ENCODE results near the gene PEX26. TPM values are rescaled to one million over a fixed set of nuclear protein-coding genes. Genes with fewer than 3 reads are reported as not detected.

Gene PEX26
- 19.3 TPM for polyA plus RNA-seq (2013, experiment 1 of 2)
- 19.2 TPM for polyA plus RNA-seq (2013, experiment 2 of 2)

- peak; percentile 96 for DNase-seq
- H4K91ac ChIP-seq (ENCODE audit: low read length): peak within 1 kb of the TSS; percentile 87
- WGBS: under 1% methylated on average over 48 of the region's 50 CpGs
Observed at GRCh38 chr22:18077639-18078328, at the start of gene PEX26. Gene PEX26 (plus strand): TSS chr22:18077990. CDS start chr22:18078377, 387 bp downstream.

GRCh38 chr22:18028817-18029527 is 48.8 kb upstream of the PEX26 start:
- H2BK15ac ChIP-seq (ENCODE audit: low read depth, poor library complexity, severe bottlenecking): no peak overlapping the region
- no peak overlapping the region for H2AK5ac ChIP-seq (ENCODE audit: low read length, severe bottlenecking)
- no peak for DNase-seq
- no peaks in the 10 kb centered on the region for H3K9me3 ChIP-seq (ENCODE audit: control insufficient read depth, low read length)
- no peak overlapping the region for H3K4me3 ChIP-seq (ENCODE audit: insufficient read depth in 1 of 2, low read depth in 1 of 2, low read length in 2 of 2)
- no peaks in the 10 kb centered on the region for H3K36me3 ChIP-seq (ENCODE audit: control insufficient read depth in 1 of 2, insufficient read depth in 2 of 2, low read depth in 1 of 2, low read length in 2 of 2)
- no peak overlapping the region for H2BK120ac ChIP-seq (ENCODE audit: low read depth, low read length)
- no peak overlapping the region for H2AFZ ChIP-seq (ENCODE audit: low read depth, low read length)
- no peak overlapping the region for H3K18ac ChIP-seq (ENCODE audit: low read depth in 1 of 2, low read length in 2 of 2)
- H3K9ac ChIP-seq (ENCODE audit: low read length): no peak overlapping the region
- no peak overlapping the region for H3K23ac ChIP-seq (ENCODE audit: low read length in 2 of 2)
- WGBS: 95% methylated on average over 2 of the region's 3 CpGs
- H3K4me1 ChIP-seq (ENCODE audit: control insufficient read depth, insufficient read depth, low read depth, low read length): peaks cover 21% of the 10 kb centered on the region
- H3K27ac ChIP-seq (ENCODE audit: low read length, poor library complexity, severe bottlenecking): no peak overlapping the region
- H3K4ac ChIP-seq (ENCODE audit: low read depth in 1 of 2, low read length in 2 of 2): no peak overlapping the region
- H4K91ac ChIP-seq (ENCODE audit: low read length): no peak overlapping the region
- peaks cover 4% of the 10 kb centered on the region for H3K79me1 ChIP-seq (replicated peaks; ENCODE audit: low read length, poor library complexity, severe bottlenecking)
- no peak overlapping the region for H3K4me2 ChIP-seq (ENCODE audit: low read length, poor library complexity, severe bottlenecking)
- no peak overlapping the region for H2BK5ac ChIP-seq (ENCODE audit: low read depth, low read length, poor library complexity, severe bottlenecking)
- no peak overlapping the region for H4K8ac ChIP-seq (ENCODE audit: low read length)
- no peak overlapping the region for H3K14ac ChIP-seq (ENCODE audit: low read length in 2 of 2)
- H2BK12ac ChIP-seq (ENCODE audit: low read length in 2 of 2): no peak overlapping the region
- no peaks in the 10 kb centered on the region for H3K27me3 ChIP-seq (ENCODE audit: control insufficient read depth in 1 of 2, insufficient read depth in 1 of 2, low read length in 2 of 2)

More at GRCh38 chr22:18077639-18078328, at the start of gene PEX26:
- H2AFZ ChIP-seq (ENCODE audit: low read depth, low read length): peak within 1 kb of the TSS; percentile 84
- H3K36me3 ChIP-seq (ENCODE audit: control insufficient read depth in 1 of 2, insufficient read depth in 2 of 2, low read depth in 1 of 2, low read length in 2 of 2): peaks cover 8 to 35% of the 10 kb centered on the region in 2 experiments
- peak within 1 kb of the TSS; percentile 58 for H3K4me2 ChIP-seq (ENCODE audit: low read length, poor library complexity, severe bottlenecking)
- H3K4me3 ChIP-seq (ENCODE audit: insufficient read depth in 1 of 2, low read depth in 1 of 2, low read length in 2 of 2): peak within 1 kb of the TSS; percentile 86 to 92
- peak within 1 kb of the TSS; percentile 41 for H2BK15ac ChIP-seq (ENCODE audit: low read depth, poor library complexity, severe bottlenecking)
- peak within 1 kb of the TSS; percentile 57 for H2AK5ac ChIP-seq (ENCODE audit: low read length, severe bottlenecking)
- H3K14ac ChIP-seq (ENCODE audit: low read length in 2 of 2): peak within 1 kb of the TSS in 1 of 2 experiments; percentile 98
- H3K9me3 ChIP-seq (ENCODE audit: control insufficient read depth, low read length): no peaks in the 10 kb centered on the region
- H2BK5ac ChIP-seq (ENCODE audit: low read depth, low read length, poor library complexity, severe bottlenecking): peak within 1 kb of the TSS; percentile 5
- peaks cover 10% of the 10 kb centered on the region for H3K4me1 ChIP-seq (ENCODE audit: control insufficient read depth, insufficient read depth, low read depth, low read length)
- H3K27me3 ChIP-seq (ENCODE audit: control insufficient read depth in 1 of 2, insufficient read depth in 1 of 2, low read length in 2 of 2): no peaks in the 10 kb centered on the region
- H4K8ac ChIP-seq (ENCODE audit: low read length): peak within 1 kb of the TSS; percentile 90
- peaks cover 13% of the 10 kb centered on the region for H3K79me1 ChIP-seq (replicated peaks; ENCODE audit: low read length, poor library complexity, severe bottlenecking)
- peak within 1 kb of the TSS; percentile 99 for H3K9ac ChIP-seq (ENCODE audit: low read length)
- H3K4ac ChIP-seq (ENCODE audit: low read depth in 1 of 2, low read length in 2 of 2): peak within 1 kb of the TSS in 1 of 2 experiments; percentile 84
- peak within 1 kb of the TSS; percentile 89 to 96 for H3K18ac ChIP-seq (ENCODE audit: low read depth in 1 of 2, low read length in 2 of 2)
- H2BK120ac ChIP-seq (ENCODE audit: low read depth, low read length): no peak within 1 kb of the TSS
- no peak within 1 kb of the TSS for H2BK12ac ChIP-seq (ENCODE audit: low read length in 2 of 2)
- H3K27ac ChIP-seq (ENCODE audit: low read length, poor library complexity, severe bottlenecking): peak within 1 kb of the TSS; percentile 66
- H3K23ac ChIP-seq (ENCODE audit: low read length in 2 of 2): peak within 1 kb of the TSS in 1 of 2 experiments; percentile 91

GRCh38 chr22:18029686-18030267 is 48.0 kb upstream of the PEX26 start:
- no peak overlapping the region for H3K27ac ChIP-seq (ENCODE audit: low read length, poor library complexity, severe bottlenecking)
- H2BK15ac ChIP-seq (ENCODE audit: low read depth, poor library complexity, severe bottlenecking): no peak overlapping the region
- H3K4me3 ChIP-seq (ENCODE audit: insufficient read depth in 1 of 2, low read depth in 1 of 2, low read length in 2 of 2): no peak overlapping the region
- H3K36me3 ChIP-seq (ENCODE audit: control insufficient read depth in 1 of 2, insufficient read depth in 2 of 2, low read depth in 1 of 2, low read length in 2 of 2): no peaks in the 10 kb centered on the region
- H4K8ac ChIP-seq (ENCODE audit: low read length): no peak overlapping the region
- no peak overlapping the region for H4K91ac ChIP-seq (ENCODE audit: low read length)
- H2BK5ac ChIP-seq (ENCODE audit: low read depth, low read length, poor library complexity, severe bottlenecking): no peak overlapping the region
- no peaks in the 10 kb centered on the region for H3K9me3 ChIP-seq (ENCODE audit: control insufficient read depth, low read length)
- no peak overlapping the region for H2AFZ ChIP-seq (ENCODE audit: low read depth, low read length)
- no peak overlapping the region for H3K18ac ChIP-seq (ENCODE audit: low read depth in 1 of 2, low read length in 2 of 2)
- H2AK5ac ChIP-seq (ENCODE audit: low read length, severe bottlenecking): no peak overlapping the region
- H2BK120ac ChIP-seq (ENCODE audit: low read depth, low read length): no peak overlapping the region
- H3K14ac ChIP-seq (ENCODE audit: low read length in 2 of 2): no peak overlapping the region
- H3K79me1 ChIP-seq (replicated peaks; ENCODE audit: low read length, poor library complexity, severe bottlenecking): peaks cover 3% of the 10 kb centered on the region
- H3K9ac ChIP-seq (ENCODE audit: low read length): no peak overlapping the region
- peaks cover 20% of the 10 kb centered on the region for H3K4me1 ChIP-seq (ENCODE audit: control insufficient read depth, insufficient read depth, low read depth, low read length)
- WGBS: 100% methylated on average over 1 of the region's 2 CpGs
- H2BK12ac ChIP-seq (ENCODE audit: low read length in 2 of 2): no peak overlapping the region
- H3K4ac ChIP-seq (ENCODE audit: low read depth in 1 of 2, low read length in 2 of 2): no peak overlapping the region
- no peak overlapping the region for H3K4me2 ChIP-seq (ENCODE audit: low read length, poor library complexity, severe bottlenecking)
- H3K27me3 ChIP-seq (ENCODE audit: control insufficient read depth in 1 of 2, insufficient read depth in 1 of 2, low read length in 2 of 2): no peaks in the 10 kb centered on the region
- no peak for DNase-seq
- no peak overlapping the region for H3K23ac ChIP-seq (ENCODE audit: low read length in 2 of 2)

All from mesenchymal stem cell (in vitro differentiated cells and primary cell).